Measurements from ENCODE around the gene NEURL1. TPM values are rescaled to one million over a fixed set of nuclear protein-coding genes. Genes with fewer than 3 reads are reported as not detected.

The NEURL1 gene
- total and polyA plus RNA-seq, 10 of the 15 experiments (the other 5 are each of a cell fraction or from before 2014, with no cell fraction given) = 0.02 to 0.05 (median 0.05) TPM; not detected in 6

DNA sequence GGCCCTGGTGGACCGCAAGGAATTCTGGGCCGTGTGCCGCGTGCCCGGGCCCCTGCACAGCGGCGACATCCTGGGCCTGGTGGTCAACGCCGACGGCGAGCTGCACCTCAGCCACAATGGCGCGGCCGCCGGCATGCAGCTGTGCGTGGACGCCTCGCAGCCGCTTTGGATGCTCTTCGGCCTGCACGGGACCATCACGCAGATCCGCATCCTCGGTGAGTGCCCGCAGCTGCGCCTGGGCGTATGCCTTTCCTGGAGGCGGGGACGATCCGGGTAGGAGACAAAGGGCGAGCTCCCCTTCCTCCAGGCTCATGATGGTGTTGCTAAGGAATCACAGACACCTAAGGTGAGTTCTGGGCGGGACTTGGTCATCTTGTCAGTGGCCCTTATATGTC is 91.5 kb downstream of the NEURL1 start:
- ChIA-PET RAD21 (ENCODE audit: unreplicated experiment) (no interaction called here), SMC1A (ENCODE audit: uncharacterized antibody, unreplicated experiment) (no interaction called here), CTCF (interaction anchor here (0.6 kb wide), 1 partner anchor 353 kb away, joined by 3 read pairs; no protein-coding TSS in a partner anchor), POLR2A (no interaction called here)
- no peak for FAIRE-seq
- H3K4me1 ChIP-seq (ENCODE audit: control insufficient read depth, insufficient read depth, low read length) = 0 out of 2 replicates have a peak, but pooled peaks cover 5% of the 10 kb centered on the region
- in situ Hi-C loops (cut with MboI) (no loop called here), intact Hi-C loops (cut with micrococcal nuclease; ENCODE audit: unreplicated experiment) (no loop called here)
- no peak overlapping the region; the same call in 1 of the 2 replicates for H2AFZ ChIP-seq (ENCODE audit: control insufficient read depth, low read depth, low read length)
- WGBS (ENCODE audit: insufficient coverage, insufficient replicate concordance, low lambda C conversion rate, missing lambda C conversion rate) = 89% methylated on average over 28 of the region's 32 CpGs
- BruUV-seq (replicated peaks) = no TSS peak
- no peaks in the 10 kb centered on the region for H4K20me1 ChIP-seq (ENCODE audit: control insufficient read depth, insufficient read depth)
- H3K4me2 ChIP-seq (ENCODE audit: control insufficient read depth, insufficient read depth) = peak overlapping the region; percentile 57; the same call in 1 of the 2 replicates
- no peak overlapping the region for H3K27ac ChIP-seq (ENCODE audit: control insufficient read depth, insufficient read depth)
- no peaks in the 10 kb centered on the region for H3K79me2 ChIP-seq (ENCODE audit: control insufficient read depth, insufficient read depth, low read length)
- no peaks in the 10 kb centered on the region for H3K36me3 ChIP-seq (ENCODE audit: control insufficient read depth in 2 of 2, insufficient read depth in 2 of 2, low read length in 1 of 2)
- H3K9ac ChIP-seq (ENCODE audit: control insufficient read depth, insufficient read depth, low read length) = no peak overlapping the region
- DNase-seq (ENCODE audit: low read depth, low spot score) = no peak
- no peaks in the 10 kb centered on the region; the same call in 2 of the 3 replicates for H3K9me3 ChIP-seq (replicated peaks; ENCODE audit: control insufficient read depth, insufficient read depth, low read length)
- no peak overlapping the region for H3K4me3 ChIP-seq
- no peaks in the 10 kb centered on the region; a peak in 1 of 4 replicates for H3K27me3 ChIP-seq (replicated peaks in 1 of 2; ENCODE audit: control insufficient read depth in 2 of 2, insufficient read depth in 2 of 2, low read length in 1 of 2)
- ATAC-seq = no peak
- no peak for TF ChIP-seq MYB (IDR thresholded peaks at IDR 0.05; ENCODE audit: borderline replicate concordance, low read depth, low read length)
- TF ChIP-seq, protein P1, sequence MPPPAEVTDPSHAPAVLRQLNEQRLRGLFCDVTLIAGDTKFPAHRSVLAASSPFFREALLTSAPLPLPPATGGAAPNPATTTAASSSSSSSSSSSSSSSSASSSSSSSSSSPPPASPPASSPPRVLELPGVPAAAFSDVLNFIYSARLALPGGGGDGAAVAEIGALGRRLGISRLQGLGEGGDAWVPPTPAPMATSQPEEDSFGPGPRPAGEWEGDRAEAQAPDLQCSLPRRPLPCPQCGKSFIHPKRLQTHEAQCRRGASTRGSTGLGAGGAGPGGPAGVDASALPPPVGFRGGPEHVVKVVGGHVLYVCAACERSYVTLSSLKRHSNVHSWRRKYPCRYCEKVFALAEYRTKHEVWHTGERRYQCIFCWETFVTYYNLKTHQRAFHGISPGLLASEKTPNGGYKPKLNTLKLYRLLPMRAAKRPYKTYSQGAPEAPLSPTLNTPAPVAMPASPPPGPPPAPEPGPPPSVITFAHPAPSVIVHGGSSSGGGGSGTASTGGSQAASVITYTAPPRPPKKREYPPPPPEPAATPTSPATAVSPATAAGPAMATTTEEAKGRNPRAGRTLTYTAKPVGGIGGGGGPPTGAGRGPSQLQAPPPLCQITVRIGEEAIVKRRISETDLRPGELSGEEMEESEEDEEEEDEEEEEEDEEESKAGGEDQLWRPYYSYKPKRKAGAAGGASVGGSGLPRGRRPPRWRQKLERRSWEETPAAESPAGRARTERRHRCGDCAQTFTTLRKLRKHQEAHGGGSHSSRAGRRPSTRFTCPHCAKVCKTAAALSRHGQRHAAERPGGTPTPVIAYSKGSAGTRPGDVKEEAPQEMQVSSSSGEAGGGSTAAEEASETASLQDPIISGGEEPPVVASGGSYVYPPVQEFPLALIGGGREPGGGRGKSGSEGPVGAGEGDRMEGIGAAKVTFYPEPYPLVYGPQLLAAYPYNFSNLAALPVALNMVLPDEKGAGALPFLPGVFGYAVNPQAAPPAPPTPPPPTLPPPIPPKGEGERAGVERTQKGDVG (CRISPR knock-in tag; IDR thresholded peaks at IDR 0.05) = no peak
- TF ChIP-seq WRNIP1 (IDR thresholded peaks at IDR 0.05; ENCODE audit: borderline replicate concordance, low read depth, low read length) = no peak
- TF ChIP-seq, protein P2, sequence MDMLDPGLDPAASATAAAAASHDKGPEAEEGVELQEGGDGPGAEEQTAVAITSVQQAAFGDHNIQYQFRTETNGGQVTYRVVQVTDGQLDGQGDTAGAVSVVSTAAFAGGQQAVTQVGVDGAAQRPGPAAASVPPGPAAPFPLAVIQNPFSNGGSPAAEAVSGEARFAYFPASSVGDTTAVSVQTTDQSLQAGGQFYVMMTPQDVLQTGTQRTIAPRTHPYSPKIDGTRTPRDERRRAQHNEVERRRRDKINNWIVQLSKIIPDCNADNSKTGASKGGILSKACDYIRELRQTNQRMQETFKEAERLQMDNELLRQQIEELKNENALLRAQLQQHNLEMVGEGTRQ (IDR thresholded peaks at IDR 0.05; ENCODE audit: borderline replicate concordance, low read depth, low read length) = no peak
- TF ChIP-seq SMARCA5 (IDR thresholded peaks at IDR 0.05) = no peak
- TF ChIP-seq, protein P3, sequence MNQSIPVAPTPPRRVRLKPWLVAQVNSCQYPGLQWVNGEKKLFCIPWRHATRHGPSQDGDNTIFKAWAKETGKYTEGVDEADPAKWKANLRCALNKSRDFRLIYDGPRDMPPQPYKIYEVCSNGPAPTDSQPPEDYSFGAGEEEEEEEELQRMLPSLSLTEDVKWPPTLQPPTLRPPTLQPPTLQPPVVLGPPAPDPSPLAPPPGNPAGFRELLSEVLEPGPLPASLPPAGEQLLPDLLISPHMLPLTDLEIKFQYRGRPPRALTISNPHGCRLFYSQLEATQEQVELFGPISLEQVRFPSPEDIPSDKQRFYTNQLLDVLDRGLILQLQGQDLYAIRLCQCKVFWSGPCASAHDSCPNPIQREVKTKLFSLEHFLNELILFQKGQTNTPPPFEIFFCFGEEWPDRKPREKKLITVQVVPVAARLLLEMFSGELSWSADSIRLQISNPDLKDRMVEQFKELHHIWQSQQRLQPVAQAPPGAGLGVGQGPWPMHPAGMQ (IDR thresholded peaks at IDR 0.05; ENCODE audit: borderline replicate concordance) = no peak
- no peak for TF ChIP-seq TBL1XR1 (IDR thresholded peaks at IDR 0.05; ENCODE audit: low read depth, low read length)
- no peak for TF ChIP-seq ZBED1 (IDR thresholded peaks at IDR 0.05; ENCODE audit: borderline replicate concordance)
- TF ChIP-seq ATF7 (IDR thresholded peaks at IDR 0.05; ENCODE audit: low read depth) = no peak
- TF ChIP-seq FOXM1 (IDR thresholded peaks at IDR 0.05; ENCODE audit: low read depth, low read length) = no peak
- TF ChIP-seq, protein P4, sequence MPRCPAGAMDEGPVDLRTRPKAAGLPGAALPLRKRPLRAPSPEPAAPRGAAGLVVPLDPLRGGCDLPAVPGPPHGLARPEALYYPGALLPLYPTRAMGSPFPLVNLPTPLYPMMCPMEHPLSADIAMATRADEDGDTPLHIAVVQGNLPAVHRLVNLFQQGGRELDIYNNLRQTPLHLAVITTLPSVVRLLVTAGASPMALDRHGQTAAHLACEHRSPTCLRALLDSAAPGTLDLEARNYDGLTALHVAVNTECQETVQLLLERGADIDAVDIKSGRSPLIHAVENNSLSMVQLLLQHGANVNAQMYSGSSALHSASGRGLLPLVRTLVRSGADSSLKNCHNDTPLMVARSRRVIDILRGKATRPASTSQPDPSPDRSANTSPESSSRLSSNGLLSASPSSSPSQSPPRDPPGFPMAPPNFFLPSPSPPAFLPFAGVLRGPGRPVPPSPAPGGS (IDR thresholded peaks at IDR 0.05; ENCODE audit: borderline replicate concordance, insufficient read depth, low read depth, low read length, poor library complexity, severe bottlenecking) = no peak
- TF ChIP-seq, protein P5, sequence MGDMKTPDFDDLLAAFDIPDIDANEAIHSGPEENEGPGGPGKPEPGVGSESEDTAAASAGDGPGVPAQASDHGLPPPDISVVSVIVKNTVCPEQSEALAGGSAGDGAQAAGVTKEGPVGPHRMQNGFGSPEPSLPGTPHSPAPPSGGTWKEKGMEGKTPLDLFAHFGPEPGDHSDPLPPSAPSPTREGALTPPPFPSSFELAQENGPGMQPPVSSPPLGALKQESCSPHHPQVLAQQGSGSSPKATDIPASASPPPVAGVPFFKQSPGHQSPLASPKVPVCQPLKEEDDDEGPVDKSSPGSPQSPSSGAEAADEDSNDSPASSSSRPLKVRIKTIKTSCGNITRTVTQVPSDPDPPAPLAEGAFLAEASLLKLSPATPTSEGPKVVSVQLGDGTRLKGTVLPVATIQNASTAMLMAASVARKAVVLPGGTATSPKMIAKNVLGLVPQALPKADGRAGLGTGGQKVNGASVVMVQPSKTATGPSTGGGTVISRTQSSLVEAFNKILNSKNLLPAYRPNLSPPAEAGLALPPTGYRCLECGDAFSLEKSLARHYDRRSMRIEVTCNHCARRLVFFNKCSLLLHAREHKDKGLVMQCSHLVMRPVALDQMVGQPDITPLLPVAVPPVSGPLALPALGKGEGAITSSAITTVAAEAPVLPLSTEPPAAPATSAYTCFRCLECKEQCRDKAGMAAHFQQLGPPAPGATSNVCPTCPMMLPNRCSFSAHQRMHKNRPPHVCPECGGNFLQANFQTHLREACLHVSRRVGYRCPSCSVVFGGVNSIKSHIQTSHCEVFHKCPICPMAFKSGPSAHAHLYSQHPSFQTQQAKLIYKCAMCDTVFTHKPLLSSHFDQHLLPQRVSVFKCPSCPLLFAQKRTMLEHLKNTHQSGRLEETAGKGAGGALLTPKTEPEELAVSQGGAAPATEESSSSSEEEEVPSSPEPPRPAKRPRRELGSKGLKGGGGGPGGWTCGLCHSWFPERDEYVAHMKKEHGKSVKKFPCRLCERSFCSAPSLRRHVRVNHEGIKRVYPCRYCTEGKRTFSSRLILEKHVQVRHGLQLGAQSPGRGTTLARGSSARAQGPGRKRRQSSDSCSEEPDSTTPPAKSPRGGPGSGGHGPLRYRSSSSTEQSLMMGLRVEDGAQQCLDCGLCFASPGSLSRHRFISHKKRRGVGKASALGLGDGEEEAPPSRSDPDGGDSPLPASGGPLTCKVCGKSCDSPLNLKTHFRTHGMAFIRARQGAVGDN (IDR thresholded peaks at IDR 0.05) = no peak
- TF ChIP-seq SUPT20H (IDR thresholded peaks at IDR 0.05; ENCODE audit: borderline replicate concordance, control insufficient read depth, low read depth, low read length) = no peak

Measured in GM12878 (cell line).